Stimulated activated CD4-positive, alpha-beta T cell treated with anti-CD3 and anti-CD28 coated beads, Interleukin-12 subunit alpha, Interleukin-12 subunit beta, amount 100 ng/mL, for 4 hours (primary cell): Measurements from ENCODE around the gene SPRR1B.
"Not testable (repeated sequence)": the region's sequence is repeated elsewhere in the genome, so short reads cannot be mapped to it uniquely, and the experiment has no call there.

Source experiments
- DNase-seq: peaks from one replicate; pipeline ENCODE4 v3.0.0-alpha.2; 2020

Gene SPRR1B

GRCh38 chr1:153030895-153031294, at the start of gene SPRR1B:
SPRR1B (plus strand) TSS chr1:153031203; CDS start chr1:153032346, 1,143 bp downstream.
- DNase-seq = no peak

- DNase-seq = no peak
These were observed 48.9 kb upstream of the SPRR1B start for GRCh38 chr1:152982076-152982475.

- no peak for DNase-seq
These were observed 47.8 kb upstream of the SPRR1B start for GRCh38 chr1:152983234-152983633.

- DNase-seq = no peak
These were observed 47.3 kb upstream of the SPRR1B start, which contains the start of gene SPRR1A for GRCh38 chr1:152983743-152984142. SPRR1A (plus strand) TSS chr1:152984081; CDS start chr1:152985231, 1,150 bp downstream.

- no peak for DNase-seq
These were observed 44.4 kb upstream of the SPRR1B start for GRCh38 chr1:152986578-152986977.

GRCh38 chr1:152993186-152993585, 37.8 kb upstream of the SPRR1B start:
- no peak for DNase-seq

GRCh38 chr1:152995842-152996241, 35.2 kb upstream of the SPRR1B start:
- no peak for DNase-seq

- no peak for DNase-seq
These were observed 34.2 kb upstream of the SPRR1B start for GRCh38 chr1:152996633-152997400.

- no peak for DNase-seq
These were observed 33.1 kb upstream of the SPRR1B start for GRCh38 chr1:152997901-152998300.

GRCh38 chr1:152998476-152998875, 32.5 kb upstream of the SPRR1B start:
- DNase-seq = no peak

GRCh38 chr1:152999818-153000217, 31.2 kb upstream of the SPRR1B start:
- no peak for DNase-seq

- no peak for DNase-seq
These were observed 30.7 kb upstream of the SPRR1B start for GRCh38 chr1:153000294-153000693.

- no peak for DNase-seq
These were observed 29.6 kb upstream of the SPRR1B start, which contains the start of gene SPRR3 for GRCh38 chr1:153001382-153001781. SPRR3 (plus strand) TSS chr1:153001749; CDS start chr1:153003021, 1,272 bp downstream.

GRCh38 chr1:153011235-153011758, 19.7 kb upstream of the SPRR1B start:
- DNase-seq = not testable (repeated sequence)

- DNase-seq = not testable (repeated sequence)
These were observed 9.2 kb upstream of the SPRR1B start for GRCh38 chr1:153021829-153022228.

- DNase-seq = not testable (repeated sequence)
These were observed 8.7 kb upstream of the SPRR1B start for GRCh38 chr1:153022340-153022739.

- DNase-seq = no peak
These were observed 7.9 kb upstream of the SPRR1B start for GRCh38 chr1:153023109-153023508.

- no peak for DNase-seq
These were observed 6.6 kb upstream of the SPRR1B start for GRCh38 chr1:153024413-153024812.

- DNase-seq = no peak
These were observed 5.2 kb upstream of the SPRR1B start for GRCh38 chr1:153025797-153026196.

GRCh38 chr1:153028766-153029165, 2.2 kb upstream of the SPRR1B start:
- DNase-seq = no peak

GRCh38 chr1:153032073-153032472, 1.1 kb downstream of the SPRR1B start:
- no peak for DNase-seq

- no peak for DNase-seq
These were observed 1.8 kb downstream of the SPRR1B start for GRCh38 chr1:153032677-153033308.

GRCh38 chr1:153035211-153035610, 4.2 kb downstream of the SPRR1B start:
- DNase-seq = no peak
